ENCODE results near the gene ELF1. TPM values are rescaled to one million over a fixed set of nuclear protein-coding genes. Genes with fewer than 3 reads are reported as not detected.

ELF1 gene
- polyA plus RNA-seq, 1 of the 3 experiments (the other 2 are of a cell fraction), result 11.1 TPM

GRCh38 chr13:40995997-40996396, 23.1 kb downstream of the ELF1 start:
- Histone ChIP-seq H3F3A (replicated peaks; ENCODE audit: insufficient read depth) (no peaks in the 10 kb centered on the region), H3K36me3 (replicated peaks in 1 of 2; ENCODE audit: control insufficient read depth in 1 of 2, insufficient read depth in 2 of 2, low read length in 1 of 2) (no peaks in the 10 kb centered on the region), H4K20me1 (ENCODE audit: insufficient read depth) (no peaks in the 10 kb centered on the region), H3K4me1 (ENCODE audit: control insufficient read depth in 1 of 2, insufficient read depth in 2 of 2, low read depth in 1 of 2, low read length in 1 of 2) (no peaks in the 10 kb centered on the region; a peak in 2 of 4 replicates), H3K4me2 (no peak overlapping the region), H3K9ac (no peak overlapping the region), H2AFZ (ENCODE audit: low read depth) (no peak overlapping the region), H3K27me3 (ENCODE audit: insufficient read depth) (no peaks in the 10 kb centered on the region), H3K27ac (ENCODE audit: low read depth in 2 of 2, low read length in 1 of 2) (no peak overlapping the region), H3K79me2 (ENCODE audit: insufficient read depth) (peaks cover 21% of the 10 kb centered on the region), H3K9me2 (no peaks in the 10 kb centered on the region), H3K9me3 (no peaks in the 10 kb centered on the region), H3K4me3 (ENCODE audit: low read depth in 2 of 2, low read length in 1 of 2) (no peak overlapping the region)
- TF ChIP-seq FOXM1 (IDR thresholded peaks at IDR 0.05; ENCODE audit: low read depth) (no peak), NRF1 (IDR thresholded peaks at IDR 0.05; ENCODE audit: low read depth, low read length) (no peak), CTCF (IDR thresholded peaks at IDR 0.05) (no peak), USF2 (IDR thresholded peaks at IDR 0.05; ENCODE audit: borderline replicate concordance, low read depth, low read length) (no peak), MXI1 (IDR thresholded peaks at IDR 0.05; ENCODE audit: low read depth, low read length) (no peak), POLR2AphosphoS5 (IDR thresholded peaks at IDR 0.05; ENCODE audit: low read depth, low read length) (no peak), NFIC (IDR thresholded peaks at IDR 0.05; ENCODE audit: borderline replicate concordance) (no peak), FOXJ3 (CRISPR knock-in tag; IDR thresholded peaks at IDR 0.05) (no peak), TEAD4 (IDR thresholded peaks at IDR 0.05; ENCODE audit: borderline replicate concordance, insufficient read depth) (no peak), FOSL2 (IDR thresholded peaks at IDR 0.05; ENCODE audit: borderline replicate concordance, low read depth) (no peak), EP300 (IDR thresholded peaks at IDR 0.05; ENCODE audit: borderline replicate concordance in 1 of 2, low read depth in 1 of 2, low read length in 1 of 2) (no peak)
- TF ChIP-seq, protein P1, sequence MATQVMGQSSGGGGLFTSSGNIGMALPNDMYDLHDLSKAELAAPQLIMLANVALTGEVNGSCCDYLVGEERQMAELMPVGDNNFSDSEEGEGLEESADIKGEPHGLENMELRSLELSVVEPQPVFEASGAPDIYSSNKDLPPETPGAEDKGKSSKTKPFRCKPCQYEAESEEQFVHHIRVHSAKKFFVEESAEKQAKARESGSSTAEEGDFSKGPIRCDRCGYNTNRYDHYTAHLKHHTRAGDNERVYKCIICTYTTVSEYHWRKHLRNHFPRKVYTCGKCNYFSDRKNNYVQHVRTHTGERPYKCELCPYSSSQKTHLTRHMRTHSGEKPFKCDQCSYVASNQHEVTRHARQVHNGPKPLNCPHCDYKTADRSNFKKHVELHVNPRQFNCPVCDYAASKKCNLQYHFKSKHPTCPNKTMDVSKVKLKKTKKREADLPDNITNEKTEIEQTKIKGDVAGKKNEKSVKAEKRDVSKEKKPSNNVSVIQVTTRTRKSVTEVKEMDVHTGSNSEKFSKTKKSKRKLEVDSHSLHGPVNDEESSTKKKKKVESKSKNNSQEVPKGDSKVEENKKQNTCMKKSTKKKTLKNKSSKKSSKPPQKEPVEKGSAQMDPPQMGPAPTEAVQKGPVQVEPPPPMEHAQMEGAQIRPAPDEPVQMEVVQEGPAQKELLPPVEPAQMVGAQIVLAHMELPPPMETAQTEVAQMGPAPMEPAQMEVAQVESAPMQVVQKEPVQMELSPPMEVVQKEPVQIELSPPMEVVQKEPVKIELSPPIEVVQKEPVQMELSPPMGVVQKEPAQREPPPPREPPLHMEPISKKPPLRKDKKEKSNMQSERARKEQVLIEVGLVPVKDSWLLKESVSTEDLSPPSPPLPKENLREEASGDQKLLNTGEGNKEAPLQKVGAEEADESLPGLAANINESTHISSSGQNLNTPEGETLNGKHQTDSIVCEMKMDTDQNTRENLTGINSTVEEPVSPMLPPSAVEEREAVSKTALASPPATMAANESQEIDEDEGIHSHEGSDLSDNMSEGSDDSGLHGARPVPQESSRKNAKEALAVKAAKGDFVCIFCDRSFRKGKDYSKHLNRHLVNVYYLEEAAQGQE (IDR thresholded peaks at IDR 0.05; ENCODE audit: low read depth, low read length), result no peak
- DNase-seq, result no peak
- CTCF ChIA-PET, result interaction anchor here (1.3 kb wide), 1 partner anchor 64 kb away, joined by 4 read pairs; no protein-coding TSS in a partner anchor
- POLR2A ChIA-PET, result no interaction called here

Measured in SK-N-SH (cell line).